ENCODE data around the gene CFAP46.
"Not testable (repeated sequence)": the region's sequence is repeated elsewhere in the genome, so short reads cannot be mapped to it uniquely, and the experiment has no call there.

Gene CFAP46

GRCh38 chr10:132926777-132927650 lies 15.4 kb downstream of the CFAP46 start:
- no peak for DNase-seq (ENCODE audit: low spot score)

- DNase-seq (ENCODE audit: low spot score) = no peak
These were observed 16.3 kb downstream of the CFAP46 start for GRCh38 chr10:132926070-132926469.

GRCh38 chr10:132925614-132926013 lies 16.8 kb downstream of the CFAP46 start:
- no peak for DNase-seq (ENCODE audit: low spot score)

GRCh38 chr10:132925071-132925561 lies 17.3 kb downstream of the CFAP46 start:
- no peak for DNase-seq (ENCODE audit: low spot score)

GRCh38 chr10:132924046-132924952 lies 18.1 kb downstream of the CFAP46 start:
- no peak for DNase-seq (ENCODE audit: low spot score)

GRCh38 chr10:132923384-132923783 lies 19.0 kb downstream of the CFAP46 start:
- DNase-seq (ENCODE audit: low spot score) = not testable (repeated sequence)

GRCh38 chr10:132922872-132923271 lies 19.5 kb downstream of the CFAP46 start:
- no peak for DNase-seq (ENCODE audit: low spot score)

GRCh38 chr10:132921818-132922807 lies 20.3 kb downstream of the CFAP46 start:
- DNase-seq (ENCODE audit: low spot score) = no peak

- no peak for DNase-seq (ENCODE audit: low spot score)
These were observed 21.3 kb downstream of the CFAP46 start for GRCh38 chr10:132921086-132921485.

- no peak for DNase-seq (ENCODE audit: low spot score)
These were observed 22.1 kb downstream of the CFAP46 start for GRCh38 chr10:132920101-132920925.

- DNase-seq (ENCODE audit: low spot score) = no peak
These were observed 22.8 kb downstream of the CFAP46 start for GRCh38 chr10:132919374-132920100.

GRCh38 chr10:132918617-132919373 lies 23.6 kb downstream of the CFAP46 start:
- no peak for DNase-seq (ENCODE audit: low spot score)

GRCh38 chr10:132918264-132918616 lies 24.1 kb downstream of the CFAP46 start:
- DNase-seq (ENCODE audit: low spot score) = no peak

- DNase-seq (ENCODE audit: low spot score) = no peak
These were observed 25.3 kb downstream of the CFAP46 start for GRCh38 chr10:132916956-132917666.

GRCh38 chr10:132916421-132916841 lies 25.9 kb downstream of the CFAP46 start:
- DNase-seq (ENCODE audit: low spot score) = no peak

GRCh38 chr10:132915411-132915810 lies 27.0 kb downstream of the CFAP46 start:
- no peak for DNase-seq (ENCODE audit: low spot score)

- DNase-seq (ENCODE audit: low spot score) = no peak
These were observed 27.6 kb downstream of the CFAP46 start for GRCh38 chr10:132914732-132915131.

- no peak for DNase-seq (ENCODE audit: low spot score)
These were observed 28.7 kb downstream of the CFAP46 start for GRCh38 chr10:132913559-132914115.

All from hematopoietic multipotent progenitor cell treated with erythropoietin and hydrocortisone succinate and interleukin-3 and kit ligand, for 15 days (in vitro differentiated cells).